NCI-H748 (cell line): ENCODE measurements around the gene BMP10.
"Not testable (repeated sequence)": the region's sequence is repeated elsewhere in the genome, so short reads cannot be mapped to it uniquely, and the experiment has no call there.

Experiments
- DNase-seq: peaks from one replicate; lab custom pipeline; 2025; ENCODE audit not compliant: unreplicated experiment; lab: John Stamatoyannopoulos, UW

The BMP10 gene

DNA sequence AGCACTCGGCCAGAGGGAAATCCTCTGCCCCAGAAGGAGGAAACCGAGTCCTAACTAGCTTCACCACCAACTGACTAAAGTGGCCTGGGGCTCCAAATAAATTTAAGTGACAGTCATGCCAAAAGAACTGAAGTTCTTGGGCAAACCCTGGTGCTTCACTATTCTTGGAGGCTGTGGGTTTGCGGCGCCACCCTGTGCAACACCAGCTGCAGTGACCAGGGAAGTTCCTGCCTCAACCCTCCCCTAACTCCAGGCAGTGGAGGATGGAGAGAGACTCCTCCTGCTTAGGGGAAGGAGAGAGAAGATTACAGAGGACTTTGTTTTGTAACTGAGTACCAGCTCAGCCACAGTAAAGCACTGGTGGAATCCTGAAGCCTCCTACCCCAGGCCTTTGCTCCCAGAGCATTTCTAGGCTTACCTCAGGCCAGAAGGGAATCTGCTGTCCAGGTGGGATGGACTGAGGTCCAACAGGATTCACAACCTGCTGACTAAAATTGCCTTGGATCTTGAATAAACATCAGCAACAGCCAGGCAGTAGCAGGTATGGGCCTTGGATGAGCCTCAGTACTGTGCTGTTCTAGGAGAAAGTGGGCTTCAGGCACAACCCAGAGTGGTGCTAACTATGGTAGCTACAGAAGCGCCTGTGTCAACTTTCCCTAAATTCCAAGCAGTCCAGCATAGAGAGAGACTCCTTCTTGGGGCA, 29.4 kb upstream of the BMP10 start:
- DNase-seq: no peak

DNA sequence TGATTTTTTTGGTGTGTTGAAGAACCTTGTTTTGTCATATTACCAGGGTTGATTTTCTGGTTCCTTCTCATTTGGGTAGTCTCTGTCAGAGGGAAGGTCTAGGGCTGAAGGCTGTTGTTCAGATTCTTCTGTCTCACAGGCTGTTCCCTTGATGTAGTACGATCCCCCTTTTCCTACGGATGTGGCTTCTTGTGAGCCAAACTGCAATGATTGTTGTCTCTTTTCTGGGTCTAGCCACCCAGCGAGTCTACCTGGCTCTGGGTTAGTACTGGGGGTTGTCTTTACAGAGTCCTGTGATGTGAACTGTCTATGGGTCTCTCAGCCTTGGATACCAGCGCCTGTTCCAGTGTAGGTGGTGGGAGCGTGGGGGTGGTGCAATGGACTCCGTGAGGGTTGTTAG, 24.8 kb upstream of the BMP10 start:
- DNase-seq: not testable (repeated sequence)

DNA sequence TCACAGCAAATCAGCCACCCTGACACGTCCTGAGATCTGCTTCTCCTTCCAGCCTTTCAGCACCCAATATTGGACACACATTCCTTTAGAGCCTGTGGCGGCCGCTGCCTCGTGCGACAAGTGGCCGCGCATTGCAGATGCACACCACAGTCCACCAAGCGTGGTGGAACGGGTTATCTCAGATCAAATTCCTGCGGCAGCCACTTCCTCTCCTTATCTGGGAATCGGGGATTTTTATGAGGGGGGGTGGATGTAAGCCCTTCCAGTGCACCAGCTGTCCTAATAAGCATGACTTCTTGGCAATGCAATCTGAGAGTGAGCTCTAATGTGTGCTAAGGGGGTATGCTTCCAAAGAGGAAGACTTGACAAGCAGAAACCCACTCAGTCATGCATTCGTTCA, 18.3 kb upstream of the BMP10 start:
- no peak for DNase-seq

DNA sequence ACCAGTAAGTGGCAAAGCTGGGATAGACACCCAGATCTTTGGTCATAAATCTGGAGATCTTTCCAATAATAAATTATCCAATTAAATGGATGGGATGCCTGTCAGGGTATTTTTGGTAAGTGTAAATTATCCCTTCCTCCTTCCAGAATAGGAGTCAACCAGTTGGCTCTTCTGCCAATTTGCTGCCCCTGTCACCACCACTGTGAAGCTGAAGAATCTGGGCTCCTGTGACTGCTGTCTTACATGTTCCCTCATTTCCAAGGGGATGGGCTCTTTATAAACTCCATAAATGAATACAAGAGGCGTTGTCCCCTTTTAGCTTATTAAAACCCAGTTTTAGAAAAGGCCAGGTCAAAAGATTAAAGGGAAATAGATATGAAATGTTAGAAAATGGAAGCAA, 17.8 kb upstream of the BMP10 start:
- no peak for DNase-seq

DNA sequence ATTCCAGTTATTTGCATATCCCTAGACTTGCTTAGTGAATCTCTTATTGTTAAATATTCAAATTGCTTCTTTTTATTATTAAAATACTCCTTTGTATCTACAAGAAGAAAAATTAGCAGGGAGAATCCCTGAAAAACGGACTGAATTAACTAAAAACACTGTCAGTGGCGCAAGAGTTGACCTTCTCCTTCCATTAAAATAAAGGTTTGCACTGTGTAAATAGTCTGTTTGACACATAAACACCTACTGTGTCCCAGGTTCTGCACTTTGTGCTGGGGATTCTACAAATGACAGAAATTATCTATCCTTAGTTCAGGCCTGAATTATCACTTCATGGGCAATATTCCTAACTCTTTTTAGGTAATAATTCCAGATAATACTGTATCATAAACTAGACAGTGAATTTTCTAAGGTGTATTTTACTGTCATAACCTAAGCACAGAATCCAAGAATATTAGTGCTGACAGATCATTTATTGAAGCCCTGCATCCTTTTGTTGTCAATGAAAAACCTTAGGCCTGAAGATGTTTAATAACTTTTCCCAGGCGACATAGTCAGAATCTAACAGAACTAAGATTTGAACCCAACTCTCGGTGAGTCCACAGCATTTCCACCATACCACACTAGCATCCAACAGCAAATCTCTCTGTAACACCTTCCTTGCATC, 17.0 kb upstream of the BMP10 start:
- no peak for DNase-seq

DNA sequence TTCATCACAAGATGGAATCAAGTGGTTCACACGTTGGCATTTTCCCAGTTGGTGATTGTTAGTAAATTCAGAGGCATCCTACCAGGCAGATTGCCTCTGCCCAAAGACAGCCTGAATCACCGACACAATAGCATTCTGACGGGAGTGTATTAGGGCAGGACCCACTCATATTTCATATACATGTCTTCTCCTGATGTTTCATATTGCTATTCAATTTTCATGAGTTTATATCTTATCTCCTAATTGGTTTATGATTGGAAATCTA, 14.5 kb upstream of the BMP10 start:
- DNase-seq: no peak

DNA sequence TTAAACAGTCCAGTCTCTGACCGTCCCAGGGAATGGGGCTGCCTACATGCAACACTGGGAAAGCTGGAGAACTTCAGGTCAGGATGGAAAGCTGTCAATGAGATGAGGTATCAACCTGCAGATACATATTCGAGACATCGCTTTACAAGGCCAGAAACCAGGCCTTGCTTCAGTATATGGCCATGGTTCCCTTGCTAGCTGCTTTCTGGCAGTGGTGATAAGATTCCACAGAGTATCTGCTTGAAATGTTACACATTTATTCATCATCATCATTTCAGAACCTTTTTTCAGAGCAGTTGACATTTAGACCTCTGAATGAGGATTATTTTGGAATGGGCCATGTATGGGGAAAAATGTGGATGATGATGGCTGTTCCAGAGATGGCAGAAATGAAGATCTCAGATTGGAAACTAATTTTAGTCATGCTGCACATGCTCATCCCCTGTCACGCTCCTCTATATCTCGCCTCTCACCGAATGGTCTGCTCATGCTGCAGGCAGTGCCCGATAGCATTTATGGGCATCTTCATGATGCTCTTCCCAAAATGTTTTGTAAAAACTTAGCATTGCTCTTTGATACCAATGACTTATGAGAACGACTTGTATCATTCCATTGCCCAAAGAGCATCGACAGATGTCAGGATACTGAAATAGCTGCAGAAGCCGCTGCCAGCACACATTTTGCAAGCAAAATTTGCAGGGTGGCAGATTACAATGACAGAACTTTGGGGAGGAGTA, 14.0 kb upstream of the BMP10 start:
- no peak for DNase-seq

DNA sequence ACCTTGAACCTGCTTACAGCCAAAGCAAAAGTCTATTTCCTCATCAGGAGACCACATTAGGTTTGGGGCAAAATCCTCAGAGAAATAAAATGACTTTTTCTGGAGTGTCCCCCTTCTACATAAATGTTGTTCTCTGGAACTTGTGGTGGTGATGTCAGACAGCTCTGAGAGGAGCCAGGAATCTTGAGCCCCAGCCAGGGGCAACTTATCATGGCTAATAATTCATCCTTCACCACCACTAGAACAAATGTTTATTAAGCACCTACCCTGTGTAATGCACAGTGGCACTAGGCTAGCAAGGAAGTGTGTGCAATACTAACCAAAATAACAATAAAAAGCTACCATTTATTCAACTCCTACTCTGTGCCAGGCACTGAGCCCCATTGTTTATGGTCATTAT, 9.0 kb upstream of the BMP10 start:
- no peak for DNase-seq

DNA sequence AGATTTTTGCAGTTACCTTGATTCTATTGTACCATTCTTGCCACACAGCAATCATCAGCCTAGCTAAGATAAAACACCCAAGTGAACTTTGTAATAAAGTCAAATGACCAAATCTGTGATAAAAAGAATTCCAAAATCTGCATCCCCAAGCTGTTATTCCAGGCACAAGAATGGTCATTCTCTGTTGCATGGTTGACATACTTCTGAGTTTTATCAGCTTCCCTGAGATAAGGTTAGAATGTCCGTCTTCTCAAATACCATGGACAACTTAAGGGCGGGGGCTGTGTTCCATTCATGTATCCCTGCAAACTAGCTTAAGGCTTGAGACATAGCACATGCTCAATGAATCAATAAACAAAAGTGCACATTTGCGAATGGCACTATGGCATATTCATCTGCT, 8.1 kb upstream of the BMP10 start:
- DNase-seq: no peak

DNA sequence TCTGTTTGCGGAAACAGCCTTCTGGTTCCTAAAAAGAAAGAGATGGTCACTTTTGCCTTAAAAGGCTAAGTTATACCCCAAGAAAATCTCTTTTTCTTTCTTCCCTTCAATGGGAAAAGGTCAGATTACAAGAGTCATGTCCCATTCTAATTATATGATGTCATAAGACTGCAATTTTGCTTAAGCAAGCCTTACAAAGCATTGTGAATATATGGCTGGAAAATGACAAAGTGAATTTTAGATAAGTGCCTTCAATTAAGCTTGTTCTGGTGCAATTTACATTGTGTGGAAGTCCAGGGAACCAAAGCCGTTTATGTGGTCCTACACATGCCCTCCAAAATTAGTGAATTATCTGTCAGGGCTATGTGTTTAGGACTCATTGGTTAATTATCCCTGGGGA, 7.6 kb upstream of the BMP10 start:
- DNase-seq: no peak

DNA sequence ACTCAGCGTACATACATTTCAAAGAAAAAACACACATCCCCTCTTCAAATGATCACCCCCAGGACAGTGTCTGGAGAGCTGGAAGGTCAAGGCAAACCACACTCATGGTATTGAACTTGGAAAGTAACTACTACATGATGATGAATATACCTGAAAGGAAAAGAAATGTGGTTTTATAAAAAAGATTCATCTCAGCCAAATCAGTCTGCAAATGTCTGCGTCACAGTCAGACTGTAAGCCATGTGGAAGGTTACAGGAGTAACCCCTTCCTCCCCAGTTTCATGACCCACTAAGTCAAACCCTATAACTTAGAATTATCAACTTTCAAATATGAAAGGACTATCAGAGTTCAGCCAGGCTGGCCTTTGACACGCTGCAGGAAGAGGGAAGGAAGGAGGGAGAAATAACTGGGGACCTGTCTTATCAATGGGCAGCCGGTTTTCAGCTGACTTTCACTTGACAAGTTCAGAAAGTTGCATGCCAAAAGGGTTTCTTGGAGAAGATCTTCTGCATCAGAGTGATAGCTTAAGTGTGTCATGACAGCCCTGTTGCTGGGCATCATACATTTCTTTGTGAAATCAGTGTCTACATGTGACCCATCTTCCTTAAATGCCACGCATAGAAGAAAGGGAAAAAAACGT, 7.0 kb upstream of the BMP10 start:
- DNase-seq: no peak

DNA sequence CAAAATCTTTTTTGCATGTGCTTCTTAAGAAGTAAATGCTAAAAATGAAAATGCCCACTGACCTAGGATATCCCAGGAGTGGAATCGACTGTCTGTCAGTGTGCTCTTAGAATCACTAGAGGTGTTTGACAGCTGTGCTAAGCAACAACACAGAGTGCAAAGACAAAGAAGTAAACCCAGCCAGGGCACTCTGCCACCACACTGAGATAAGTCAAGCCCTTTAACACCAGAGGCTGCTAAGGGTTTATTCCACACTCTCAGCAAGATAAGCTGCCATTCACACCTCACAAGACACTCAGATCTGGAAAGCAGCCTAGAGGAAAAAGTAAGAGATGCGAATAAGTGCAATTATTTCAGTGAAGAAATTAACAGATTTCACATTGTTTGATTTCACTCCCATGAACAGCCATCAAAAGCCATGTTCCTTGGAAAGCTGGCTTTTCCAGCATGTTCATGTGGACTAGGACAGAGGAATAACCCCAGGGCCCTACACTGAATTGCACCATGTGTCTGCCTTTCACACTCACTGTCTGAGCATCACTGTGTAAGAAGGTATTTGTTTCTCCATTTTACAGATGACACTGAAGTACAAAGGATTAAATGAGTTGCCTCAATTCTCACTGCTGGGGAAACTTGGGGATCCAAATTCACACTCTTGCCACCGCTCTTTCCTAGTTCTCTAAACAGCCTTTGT, 6.0 kb upstream of the BMP10 start:
- no peak for DNase-seq

DNA sequence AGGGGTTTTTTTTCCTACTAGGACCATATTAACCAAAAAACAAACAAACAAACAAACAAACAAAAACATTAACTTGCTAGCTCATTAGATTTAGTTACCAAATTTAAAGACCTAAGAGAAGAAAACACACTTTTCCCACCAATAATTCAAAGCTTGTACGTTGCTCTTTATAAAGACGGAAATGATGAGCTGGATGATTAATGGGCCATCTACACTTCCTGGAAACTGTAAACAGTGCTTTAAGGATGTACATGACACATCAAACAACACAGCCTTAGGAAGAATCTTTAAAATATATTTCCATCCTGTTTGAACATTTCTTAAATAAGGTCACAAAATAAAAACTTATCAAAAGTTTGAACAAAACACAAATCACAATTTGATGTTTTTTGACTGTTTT, 982 bp downstream of the BMP10 start:
- no peak for DNase-seq

DNA sequence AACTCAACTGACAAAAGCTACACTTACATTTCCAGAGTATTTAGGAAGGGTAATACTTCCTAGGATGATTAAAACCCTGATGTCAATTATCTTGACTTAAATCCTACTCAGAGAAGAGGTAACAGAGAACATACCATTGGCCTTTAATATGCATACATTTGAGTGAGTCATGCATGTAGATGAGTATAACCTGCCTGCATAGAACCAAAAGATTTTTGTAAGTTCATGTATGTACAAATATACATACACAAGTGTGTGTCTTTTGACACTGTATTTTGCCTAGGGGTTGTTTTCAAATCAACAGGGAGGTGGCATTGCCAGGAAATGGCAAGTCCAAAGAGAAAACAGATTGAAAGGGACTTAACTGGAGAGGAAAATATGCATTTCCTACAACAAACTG, 6.1 kb downstream of the BMP10 start:
- no peak for DNase-seq

DNA sequence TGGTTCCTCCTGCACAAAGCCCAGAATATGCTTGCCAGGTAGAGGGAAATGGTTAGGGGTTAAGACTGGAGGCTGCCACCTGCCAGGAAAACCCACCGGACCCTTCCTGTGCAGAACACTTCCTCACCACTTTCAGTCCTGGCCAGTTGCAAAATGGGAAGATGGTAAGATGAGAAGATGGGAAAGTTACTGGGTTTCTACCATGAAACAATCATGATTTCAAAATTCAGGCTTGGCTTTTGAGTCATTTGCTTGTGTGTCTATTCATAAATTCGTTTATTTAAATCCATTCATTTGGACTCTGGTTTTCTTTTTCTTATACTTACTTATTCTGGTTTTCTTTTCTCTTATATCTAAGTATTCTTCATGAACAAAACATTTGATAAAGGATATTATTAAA, 7.2 kb downstream of the BMP10 start:
- DNase-seq: no peak

DNA sequence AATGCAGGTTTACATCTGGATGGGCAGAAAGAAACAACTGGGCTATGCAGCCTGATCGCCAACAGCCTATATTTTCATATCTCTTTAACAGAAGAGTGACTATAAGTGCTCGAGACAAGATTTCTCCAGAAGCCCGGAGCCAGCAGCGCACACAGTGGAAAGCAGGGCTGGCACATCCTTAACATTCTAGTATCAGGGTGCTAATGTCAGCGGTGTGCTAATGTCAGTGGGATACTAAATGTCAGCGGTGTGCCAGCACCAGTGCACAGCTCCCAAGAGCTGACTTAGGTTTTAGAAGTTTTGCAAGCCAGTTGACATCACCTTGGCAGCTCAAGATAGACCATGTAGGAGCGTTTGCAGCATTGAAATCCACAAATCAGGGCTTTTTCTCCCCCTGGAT, 8.3 kb downstream of the BMP10 start:
- no peak for DNase-seq

DNA sequence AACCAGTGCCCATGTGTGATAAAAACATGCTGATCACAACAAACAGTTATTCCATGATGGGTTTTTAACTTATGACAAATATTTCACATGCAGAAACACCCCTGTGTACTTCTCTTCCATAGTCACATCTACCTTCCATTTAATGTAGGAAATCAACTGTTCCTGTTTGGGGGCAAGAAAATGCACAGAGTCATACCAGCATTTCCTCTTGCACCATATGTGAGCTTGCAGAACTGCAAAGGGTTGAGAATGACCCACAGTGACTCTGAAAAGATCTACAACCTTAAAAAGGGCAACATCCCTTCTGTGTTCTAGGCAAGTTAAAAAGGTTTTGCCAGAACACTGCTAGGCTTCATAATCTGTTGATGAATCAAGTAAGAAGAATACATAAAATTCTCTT, 9.9 kb downstream of the BMP10 start:
- no peak for DNase-seq

DNA sequence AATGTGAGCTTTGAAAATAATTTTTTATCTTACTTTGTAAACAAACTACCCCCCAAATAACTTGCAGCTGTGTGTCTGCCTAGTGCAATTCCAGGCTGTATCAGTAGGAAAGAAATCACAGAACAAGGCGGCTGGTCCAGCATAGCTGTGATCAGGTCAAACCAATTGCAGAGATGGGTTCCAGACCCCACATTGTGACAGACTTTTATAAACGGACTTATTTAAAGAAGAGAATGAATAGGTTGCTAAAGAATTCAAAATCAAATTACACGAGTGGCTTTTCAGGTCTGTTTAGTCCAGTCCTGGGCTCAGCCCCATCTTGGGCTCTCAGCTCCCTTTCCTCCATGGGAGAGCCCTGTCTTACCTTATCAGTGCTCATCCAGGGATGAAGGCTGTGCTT, 11.1 kb downstream of the BMP10 start:
- DNase-seq: no peak

DNA sequence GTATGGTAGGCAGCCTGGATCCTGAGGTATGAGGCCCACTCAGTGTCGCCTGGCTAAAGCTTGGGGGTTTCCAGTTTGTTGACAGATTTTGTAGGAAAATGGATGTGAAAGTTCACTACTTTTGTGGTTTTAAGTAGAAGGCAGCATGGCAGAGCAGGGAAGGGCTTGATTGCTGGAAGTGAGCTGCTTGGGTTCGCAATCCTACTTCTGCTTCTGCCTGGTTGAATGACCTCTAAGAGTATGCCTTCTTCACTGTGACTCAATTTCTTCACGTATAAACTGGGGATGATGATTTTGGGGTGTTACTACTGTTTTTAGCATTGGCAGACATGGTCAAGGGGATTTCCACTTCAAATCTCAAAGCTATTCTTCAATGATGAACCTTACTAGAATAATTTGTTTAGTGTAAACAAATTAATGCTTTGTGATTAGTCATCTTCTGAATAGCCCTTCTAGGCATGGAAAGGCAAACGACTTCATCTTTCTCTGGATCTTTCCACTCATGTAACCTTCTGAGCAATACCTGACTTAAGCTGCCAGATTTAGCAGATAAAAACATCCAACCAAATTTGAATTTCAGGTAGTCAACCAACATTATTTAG, 13.2 kb downstream of the BMP10 start:
- DNase-seq: no peak

DNA sequence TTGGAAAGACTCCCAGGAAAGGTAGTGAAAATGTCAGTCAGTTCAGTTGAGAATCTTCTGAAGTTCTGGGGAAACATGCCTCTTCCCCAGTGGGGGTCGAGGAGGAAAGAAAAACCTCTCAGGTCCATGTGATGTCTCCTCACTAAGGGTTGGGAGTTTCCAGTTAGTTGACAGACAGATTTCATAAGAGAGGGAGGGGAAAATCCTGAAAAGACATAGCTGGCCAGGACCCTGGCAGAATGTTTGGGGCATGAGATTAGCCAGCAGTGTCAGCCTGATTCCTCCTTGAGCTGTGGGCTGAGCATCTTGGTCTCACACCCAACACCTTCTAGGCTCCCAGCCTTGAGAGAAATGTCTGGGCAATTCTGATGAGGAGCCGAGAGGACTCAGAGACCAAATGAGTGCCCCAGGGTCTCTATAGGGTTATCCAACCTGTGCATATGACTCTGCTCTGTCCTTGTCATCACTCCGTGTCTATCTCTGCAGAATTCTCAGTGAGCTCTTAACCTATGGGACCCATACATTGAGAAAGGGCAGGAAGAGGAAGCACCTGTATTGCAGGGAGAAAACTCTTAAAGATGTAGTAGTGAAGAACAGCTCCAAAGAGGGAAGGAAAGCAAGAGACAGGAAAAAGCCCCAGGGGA, 13.9 kb downstream of the BMP10 start:
- no peak for DNase-seq

DNA sequence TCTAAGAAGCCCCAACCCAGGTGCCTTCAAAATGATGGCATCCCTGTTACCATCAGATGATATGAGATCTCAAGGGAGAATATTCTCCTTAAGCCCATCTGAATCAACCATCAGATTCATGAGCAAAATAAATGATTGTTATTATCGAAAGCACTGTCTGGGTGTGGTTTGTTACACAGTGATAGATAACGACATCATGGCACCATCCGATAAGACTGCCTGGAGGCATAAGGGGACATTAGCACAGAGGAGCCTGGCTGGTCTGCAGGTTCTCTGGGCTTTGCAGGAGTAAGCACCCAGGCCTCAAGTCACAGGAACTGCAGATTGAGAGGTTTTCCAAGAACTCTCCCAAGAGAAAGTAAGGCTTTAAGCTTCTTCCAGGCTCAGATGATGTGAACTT, 15.6 kb downstream of the BMP10 start:
- DNase-seq: no peak
